ENCODE data around the gene NALCN. TPM values are rescaled to one million over a fixed set of nuclear protein-coding genes. Genes with fewer than 3 reads are reported as not detected.

The NALCN gene
- polyA plus RNA-seq, 1 experiment: 2.2 TPM

- Histone ChIP-seq H3K9me3 (ENCODE audit: control insufficient read depth, insufficient read depth, low read length) (no peaks in the 10 kb centered on the region), H3K27me3 (ENCODE audit: control insufficient read depth, insufficient read depth, low read length) (no peaks in the 10 kb centered on the region), H3K27ac (ENCODE audit: low read depth, low read length) (peak overlapping the region; percentile 77), H3K4me3 (ENCODE audit: low read depth, low read length) (no peak overlapping the region)
- CTCF ChIA-PET: interaction anchor here (0.6 to 0.7 kb wide), 2 partner anchors 15 to 300 kb away, joined by 4 to 7 read pairs; no protein-coding TSS in a partner anchor
- TF ChIP-seq CTCF (IDR thresholded peaks at IDR 0.05; ENCODE audit: low read depth, low read length): no peak
- POLR2A ChIA-PET: no interaction called here
- peak; percentile 65 for DNase-seq (ENCODE audit: low read depth, low spot score)
These were observed 33.8 kb upstream of the NALCN start for GRCh38 chr13:101449790-101450748.

GRCh38 chr13:101447852-101448251, 31.5 kb upstream of the NALCN start:
- TF ChIP-seq CTCF (IDR thresholded peaks at IDR 0.05; ENCODE audit: low read depth, low read length): no peak
- Histone ChIP-seq H3K27ac (ENCODE audit: low read depth, low read length) (no peak overlapping the region), H3K4me3 (ENCODE audit: low read depth, low read length) (no peak overlapping the region), H3K9me3 (ENCODE audit: control insufficient read depth, insufficient read depth, low read length) (no peaks in the 10 kb centered on the region), H3K27me3 (ENCODE audit: control insufficient read depth, insufficient read depth, low read length) (no peaks in the 10 kb centered on the region)
- DNase-seq (ENCODE audit: low read depth, low spot score): no peak
- CTCF ChIA-PET: no interaction called here
- POLR2A ChIA-PET: no interaction called here

GRCh38 chr13:101434486-101434885, 18.2 kb upstream of the NALCN start:
- H3K4me3 ChIP-seq (ENCODE audit: low read depth, low read length): no peak overlapping the region
- H3K27me3 ChIP-seq (ENCODE audit: control insufficient read depth, insufficient read depth, low read length): no peaks in the 10 kb centered on the region
- TF ChIP-seq CTCF (IDR thresholded peaks at IDR 0.05; ENCODE audit: low read depth, low read length): no peak
- no peaks in the 10 kb centered on the region for H3K9me3 ChIP-seq (ENCODE audit: control insufficient read depth, insufficient read depth, low read length)
- H3K27ac ChIP-seq (ENCODE audit: low read depth, low read length): no peak overlapping the region
- no peak for DNase-seq (ENCODE audit: low read depth, low spot score)
- CTCF ChIA-PET: no interaction called here
- POLR2A ChIA-PET: no interaction called here

- ChIA-PET POLR2A (no interaction called here), CTCF (no interaction called here)
- no peak for DNase-seq (ENCODE audit: low read depth, low spot score)
- Histone ChIP-seq H3K27me3 (ENCODE audit: control insufficient read depth, insufficient read depth, low read length) (no peaks in the 10 kb centered on the region), H3K27ac (ENCODE audit: low read depth, low read length) (no peak overlapping the region), H3K9me3 (ENCODE audit: control insufficient read depth, insufficient read depth, low read length) (no peaks in the 10 kb centered on the region), H3K4me3 (ENCODE audit: low read depth, low read length) (no peak overlapping the region)
- no peak for TF ChIP-seq CTCF (IDR thresholded peaks at IDR 0.05; ENCODE audit: low read depth, low read length)
These were observed 17.6 kb upstream of the NALCN start for GRCh38 chr13:101433895-101434294.

GRCh38 chr13:101429733-101430132, 13.4 kb upstream of the NALCN start:
- POLR2A ChIA-PET: no interaction called here
- TF ChIP-seq CTCF (IDR thresholded peaks at IDR 0.05; ENCODE audit: low read depth, low read length): no peak
- Histone ChIP-seq H3K27me3 (ENCODE audit: control insufficient read depth, insufficient read depth, low read length) (no peaks in the 10 kb centered on the region), H3K9me3 (ENCODE audit: control insufficient read depth, insufficient read depth, low read length) (no peaks in the 10 kb centered on the region; the same call in 1 of the 2 replicates), H3K4me3 (ENCODE audit: low read depth, low read length) (no peak overlapping the region), H3K27ac (ENCODE audit: low read depth, low read length) (no peak overlapping the region)
- no peak for DNase-seq (ENCODE audit: low read depth, low spot score)
- CTCF ChIA-PET: interaction anchor here (1.1 kb wide), 1 partner anchor 285 kb away, joined by 3 read pairs; no protein-coding TSS in a partner anchor

Measured in AG04450 (cell line).